ENCODE measurements around the gene ZNF853.

Gene ZNF853

DNA sequence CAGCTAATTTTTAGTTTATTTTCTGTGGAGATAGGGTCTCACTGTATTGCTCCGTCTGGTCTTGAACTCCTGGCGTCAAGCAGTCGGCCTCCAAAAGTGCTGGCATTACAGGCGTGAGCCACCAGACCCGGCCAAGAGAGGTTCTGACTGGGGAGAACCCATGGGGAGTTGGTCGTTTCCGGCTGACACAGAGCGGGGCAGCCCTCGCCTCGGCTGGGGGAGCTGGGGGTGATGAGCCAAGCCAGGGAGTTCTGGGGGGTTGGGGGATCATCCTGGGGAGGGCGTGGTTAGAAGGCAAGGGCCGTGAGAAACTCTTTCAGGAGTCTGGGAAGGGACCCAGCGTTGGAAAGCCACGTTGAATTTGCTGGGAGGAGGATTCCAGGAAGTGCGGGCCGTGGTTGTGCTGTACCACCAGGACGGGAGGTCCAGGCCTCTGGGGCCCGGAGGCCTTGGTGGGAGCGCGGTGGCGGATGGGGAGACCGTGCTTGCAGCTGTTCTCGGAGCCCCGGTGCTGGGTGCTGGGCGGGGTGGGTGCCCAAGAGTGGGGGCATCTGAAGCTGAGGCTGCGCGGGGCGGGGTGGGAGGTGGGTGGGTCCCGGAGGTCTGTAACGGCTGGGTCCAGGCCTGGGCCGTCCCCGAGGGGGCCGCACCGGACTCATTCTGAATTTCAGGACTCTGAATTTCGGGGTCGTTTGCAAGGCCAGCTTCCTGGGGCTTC is 8.4 kb upstream of the ZNF853 start:
- DNase-seq: no peak

DNA sequence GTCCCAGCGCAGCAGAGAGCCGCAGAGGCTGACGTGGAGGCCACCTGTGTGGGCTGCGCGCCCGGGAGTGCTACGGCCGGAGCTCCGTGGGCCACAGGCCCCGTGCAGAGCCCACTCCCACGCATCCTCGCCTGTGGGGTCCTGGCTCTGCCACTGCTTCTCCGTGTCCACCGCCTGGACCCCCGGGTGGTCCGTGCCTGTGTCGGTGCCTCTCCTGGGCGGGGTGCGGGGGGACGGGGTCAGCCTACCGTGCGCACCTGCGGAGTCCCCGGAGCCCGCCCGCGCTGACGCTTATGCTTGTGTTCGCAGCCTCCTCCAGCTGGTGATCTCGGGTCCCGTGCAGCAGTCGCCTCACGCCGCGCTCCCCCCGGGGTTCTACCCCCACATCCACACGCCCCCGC is 7.8 kb upstream of the ZNF853 start:
- no peak for DNase-seq

DNA sequence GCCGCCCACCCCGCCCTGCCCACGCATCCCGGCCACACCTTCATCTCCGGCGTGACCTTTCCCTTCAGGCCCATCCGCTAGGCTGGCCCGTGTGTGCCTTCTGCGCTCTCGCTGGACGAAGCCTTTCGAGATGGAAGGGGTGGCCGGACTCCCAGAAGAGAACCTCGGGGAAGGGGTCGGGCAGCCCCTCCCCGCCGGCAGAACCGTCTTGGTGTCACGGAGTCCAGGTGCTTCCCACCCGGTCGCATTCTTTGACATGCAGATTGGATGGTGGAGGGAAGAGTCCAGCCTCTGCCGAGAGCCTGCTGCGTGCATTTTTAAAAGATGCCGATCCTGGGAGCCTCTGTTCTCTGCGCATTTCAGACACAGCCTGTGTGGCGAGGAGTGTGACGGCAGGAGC is 7.3 kb upstream of the ZNF853 start:
- no peak for DNase-seq

DNA sequence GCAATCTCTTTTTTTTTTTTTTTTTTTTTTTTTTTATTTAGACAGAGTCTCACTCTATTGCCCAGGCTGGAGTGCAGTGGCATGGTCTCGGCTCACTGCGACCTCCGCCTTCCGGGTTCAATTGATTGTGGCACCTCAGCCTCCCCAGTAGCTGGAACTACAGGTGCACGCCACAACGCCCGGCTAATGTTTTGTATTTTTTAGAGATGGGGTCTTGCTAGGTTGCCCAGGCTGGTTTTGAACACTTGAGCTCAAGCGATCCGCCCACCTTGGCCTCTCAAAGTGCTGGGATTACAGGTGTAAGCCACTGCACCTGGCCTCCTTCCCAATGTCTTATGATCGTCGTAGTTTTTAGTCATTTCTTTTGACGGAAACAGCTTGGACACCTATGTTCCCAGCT is 6.6 kb upstream of the ZNF853 start:
- DNase-seq: no peak

DNA sequence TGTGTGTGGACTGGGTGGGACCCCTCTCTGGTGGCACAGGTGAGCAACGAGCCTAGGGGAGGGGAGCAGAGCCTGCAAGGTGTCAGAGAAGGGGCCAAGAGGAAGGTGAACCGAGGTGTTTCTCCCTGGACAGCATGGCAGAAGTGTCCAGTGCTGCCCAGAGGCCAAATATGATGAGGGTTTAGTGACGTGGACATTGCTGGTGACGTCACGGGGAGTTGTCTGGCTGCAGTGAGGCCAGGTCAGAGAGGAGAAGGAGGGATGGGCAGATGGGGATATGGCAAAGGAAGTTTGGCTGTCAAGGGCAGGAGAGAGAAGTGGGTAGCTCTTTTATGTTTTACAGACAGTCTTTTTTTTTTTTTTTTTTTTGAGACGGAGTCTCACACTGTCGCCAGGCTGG is 2.6 kb upstream of the ZNF853 start:
- no peak for DNase-seq

DNA sequence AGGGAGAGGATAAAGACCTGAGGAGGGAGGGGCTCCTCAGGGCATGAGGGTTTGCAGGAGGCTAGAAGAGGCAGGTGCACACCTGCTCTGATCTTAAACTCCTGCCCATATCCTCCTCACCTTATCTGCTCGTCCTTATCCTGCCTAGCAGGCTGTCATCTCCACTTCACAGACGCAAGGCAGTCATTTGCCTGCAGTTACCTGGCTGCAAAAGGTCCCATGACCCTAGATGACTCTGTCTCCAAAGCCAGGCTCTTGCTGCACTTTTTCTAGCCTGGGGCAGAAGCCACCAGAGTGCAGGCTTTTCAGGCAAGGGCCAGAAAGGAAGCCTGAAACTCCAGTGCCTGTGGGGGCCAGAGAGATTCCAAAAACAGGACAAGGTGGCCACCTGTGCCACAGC is 1.7 kb upstream of the ZNF853 start:
- DNase-seq: no peak

DNA sequence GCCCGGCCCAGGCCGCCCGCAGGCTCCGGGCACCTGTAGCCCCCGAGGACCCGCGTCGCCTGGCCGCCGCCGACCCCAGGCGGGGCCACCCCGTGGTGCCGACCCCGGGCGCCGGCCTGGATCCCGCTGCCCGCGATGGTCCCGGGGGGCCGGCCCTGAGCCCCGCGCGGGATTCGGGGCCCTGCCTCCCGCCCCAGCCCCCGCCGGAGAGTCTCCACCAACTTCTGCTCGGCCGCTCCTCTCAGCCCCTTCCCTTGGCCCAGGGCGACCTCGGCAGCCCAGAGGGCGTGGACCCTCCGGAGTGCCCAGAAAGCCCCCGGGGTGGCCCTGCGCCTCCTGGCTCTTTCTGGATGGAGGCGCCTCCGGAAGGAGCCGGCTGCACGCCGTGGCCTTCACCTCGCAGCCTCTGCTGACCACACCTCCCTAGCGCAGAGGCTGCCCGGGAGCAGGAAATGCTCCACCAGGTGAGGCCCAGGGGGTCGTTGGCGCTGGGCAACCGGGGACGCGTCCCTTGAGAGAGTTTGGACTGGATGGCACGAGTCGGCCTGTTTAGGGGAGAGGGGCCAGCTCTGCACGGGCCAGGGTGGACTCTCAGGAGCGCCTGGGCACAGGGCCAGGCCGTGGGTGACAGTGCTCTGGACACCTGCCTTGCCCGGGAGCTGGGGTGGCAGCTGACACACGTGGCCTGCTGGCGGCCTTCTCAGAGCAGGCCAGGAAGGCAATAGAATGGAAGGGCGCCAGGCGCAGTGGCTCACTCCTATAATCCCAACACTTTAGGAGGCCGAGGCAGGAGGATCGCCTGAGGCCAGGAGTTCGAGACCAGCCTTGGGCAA is 529 bp downstream of the ZNF853 start:
- no peak for DNase-seq

DNA sequence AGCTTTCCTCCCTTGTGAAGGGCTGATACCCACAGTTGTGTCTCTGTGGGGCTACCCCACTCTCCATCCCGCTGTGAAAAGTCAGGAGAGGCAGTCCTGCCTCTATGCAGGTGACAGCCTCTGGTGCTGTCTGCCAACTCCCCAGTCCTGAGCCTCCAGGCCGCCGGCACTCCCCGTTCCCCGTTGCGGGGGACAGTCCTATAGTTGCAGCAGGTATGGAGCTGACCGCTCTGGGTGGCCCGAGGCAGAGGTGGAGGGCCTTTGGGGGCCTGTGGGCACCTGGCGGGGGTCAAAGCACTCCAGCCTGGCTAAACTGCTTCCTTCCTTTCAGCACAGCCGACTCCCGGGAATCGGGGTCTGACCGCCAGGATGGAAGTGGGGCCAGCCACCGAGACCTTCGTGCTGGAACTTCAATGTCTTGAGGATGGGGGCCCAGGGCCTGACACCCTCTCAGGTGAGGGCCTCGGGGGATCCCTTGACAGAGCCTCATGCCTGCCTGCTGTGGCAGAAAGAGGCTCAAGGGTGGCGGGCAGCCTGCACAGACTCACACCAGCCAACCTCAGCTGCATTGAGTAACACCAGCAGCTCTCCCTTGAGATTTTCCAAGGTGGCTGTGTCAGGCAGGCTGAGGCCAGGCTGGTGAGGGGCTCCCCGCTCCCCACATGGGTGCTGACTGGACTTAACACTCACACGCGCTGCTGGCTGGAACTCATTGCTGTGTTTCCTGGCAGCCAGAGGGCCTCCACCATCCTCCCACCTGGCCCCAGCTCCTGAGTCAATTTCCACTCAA is 1.6 kb downstream of the ZNF853 start:
- no peak for DNase-seq

DNA sequence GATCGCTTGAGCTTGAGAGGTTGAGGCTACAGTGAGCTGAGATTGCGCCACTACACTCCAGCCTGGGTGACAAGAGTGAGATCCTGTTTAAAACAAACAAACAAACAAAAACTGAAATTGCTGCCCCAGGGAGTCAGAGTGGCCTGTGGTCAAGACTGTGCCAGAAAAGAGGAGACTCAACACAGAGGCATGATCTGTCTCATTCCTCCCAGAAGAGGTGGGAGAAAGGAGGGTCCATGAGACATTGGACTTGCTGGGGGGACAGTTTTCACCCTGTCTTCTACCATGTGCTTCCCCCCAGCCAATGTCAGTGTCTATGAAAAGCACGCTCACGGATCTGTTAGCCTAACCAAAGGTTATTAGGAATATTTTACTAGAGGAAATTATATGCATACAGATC is 3.2 kb downstream of the ZNF853 start:
- no peak for DNase-seq

DNA sequence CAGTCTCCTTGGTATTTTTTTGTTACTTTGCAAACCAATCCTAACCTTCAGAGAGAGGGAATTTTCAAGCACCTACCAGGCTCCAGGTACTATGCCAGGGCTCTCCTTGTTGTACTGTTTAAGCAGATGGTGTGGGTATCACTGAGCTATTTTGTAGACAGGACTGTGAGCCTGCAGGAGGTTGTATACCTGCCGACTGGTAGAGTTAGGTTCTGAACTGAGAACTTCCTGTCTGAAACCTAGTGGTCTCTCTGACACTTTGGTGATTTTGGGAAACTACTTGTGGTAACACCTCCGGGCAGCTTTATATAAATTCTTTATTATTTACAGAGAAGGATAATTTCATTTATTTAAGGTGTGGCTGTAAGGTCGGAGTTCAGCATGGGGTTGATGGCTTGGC is 4.6 kb downstream of the ZNF853 start:
- DNase-seq: no peak

DNA sequence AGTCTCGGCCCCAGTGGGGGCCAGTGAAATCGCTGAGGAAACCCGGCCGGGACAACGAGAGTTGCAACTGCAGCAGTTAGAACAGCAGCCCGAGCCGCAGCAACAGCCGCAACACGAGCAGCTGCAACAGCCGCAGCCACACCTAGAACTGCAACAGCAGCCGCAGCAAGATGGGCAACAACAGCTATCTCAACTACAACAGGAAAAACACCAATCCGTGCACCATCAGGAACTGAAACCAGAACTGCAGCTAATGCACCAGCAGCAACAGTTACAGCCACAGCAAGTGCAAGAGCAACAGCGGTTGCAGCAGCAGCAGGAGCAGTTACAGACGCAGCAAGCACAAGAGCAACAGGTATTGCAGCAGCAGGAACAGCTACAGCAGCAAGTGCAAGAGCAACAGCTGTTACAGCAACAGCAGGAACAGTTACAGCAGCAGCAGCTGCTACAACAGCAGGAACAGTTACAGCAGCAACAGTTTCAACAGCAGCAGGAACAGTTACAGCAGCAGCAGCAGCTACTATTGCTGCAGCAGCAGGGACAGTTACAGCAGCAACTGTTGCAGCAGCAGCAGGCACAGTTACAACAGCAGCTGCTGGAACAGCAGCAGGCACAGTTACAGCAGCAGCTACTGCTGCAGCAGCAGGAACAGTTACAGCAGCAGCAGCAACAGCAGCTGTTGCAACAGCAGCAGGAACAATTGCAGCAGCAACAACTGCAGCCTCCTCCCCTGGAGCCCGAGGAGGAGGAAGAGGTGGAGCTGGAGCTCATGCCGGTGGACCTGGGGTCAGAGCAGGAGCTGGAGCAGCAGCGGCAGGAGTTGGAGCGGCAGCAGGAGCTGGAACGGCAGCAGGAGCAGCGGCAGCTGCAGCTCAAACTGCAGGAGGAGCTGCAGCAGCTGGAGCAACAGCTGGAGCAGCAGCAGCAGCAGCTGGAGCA is 6.1 kb downstream of the ZNF853 start:
- no peak for DNase-seq

DNA sequence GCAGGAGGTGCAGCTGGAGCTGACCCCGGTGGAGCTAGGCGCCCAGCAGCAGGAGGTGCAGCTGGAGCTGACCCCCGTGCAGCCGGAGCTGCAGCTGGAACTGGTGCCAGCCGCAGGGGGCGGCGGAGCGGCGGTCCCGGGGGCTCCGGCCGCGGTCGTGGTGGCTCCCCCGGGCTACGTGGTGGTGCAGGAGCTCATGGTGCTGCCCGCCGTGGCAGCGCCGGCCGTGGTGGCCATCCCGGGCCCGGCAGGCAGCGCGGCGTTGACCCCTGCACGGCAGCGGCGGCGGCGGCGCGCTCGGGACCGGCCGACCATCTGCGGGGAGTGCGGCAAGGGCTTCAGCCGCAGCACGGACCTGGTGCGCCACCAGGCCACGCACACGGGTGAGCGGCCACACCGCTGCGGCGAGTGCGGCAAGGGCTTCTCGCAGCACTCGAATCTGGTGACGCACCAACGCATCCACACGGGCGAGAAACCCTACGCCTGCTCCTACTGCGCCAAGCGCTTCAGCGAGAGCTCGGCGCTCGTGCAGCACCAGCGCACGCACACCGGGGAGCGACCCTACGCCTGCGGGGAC is 6.8 kb downstream of the ZNF853 start:
- no peak for DNase-seq

DNA sequence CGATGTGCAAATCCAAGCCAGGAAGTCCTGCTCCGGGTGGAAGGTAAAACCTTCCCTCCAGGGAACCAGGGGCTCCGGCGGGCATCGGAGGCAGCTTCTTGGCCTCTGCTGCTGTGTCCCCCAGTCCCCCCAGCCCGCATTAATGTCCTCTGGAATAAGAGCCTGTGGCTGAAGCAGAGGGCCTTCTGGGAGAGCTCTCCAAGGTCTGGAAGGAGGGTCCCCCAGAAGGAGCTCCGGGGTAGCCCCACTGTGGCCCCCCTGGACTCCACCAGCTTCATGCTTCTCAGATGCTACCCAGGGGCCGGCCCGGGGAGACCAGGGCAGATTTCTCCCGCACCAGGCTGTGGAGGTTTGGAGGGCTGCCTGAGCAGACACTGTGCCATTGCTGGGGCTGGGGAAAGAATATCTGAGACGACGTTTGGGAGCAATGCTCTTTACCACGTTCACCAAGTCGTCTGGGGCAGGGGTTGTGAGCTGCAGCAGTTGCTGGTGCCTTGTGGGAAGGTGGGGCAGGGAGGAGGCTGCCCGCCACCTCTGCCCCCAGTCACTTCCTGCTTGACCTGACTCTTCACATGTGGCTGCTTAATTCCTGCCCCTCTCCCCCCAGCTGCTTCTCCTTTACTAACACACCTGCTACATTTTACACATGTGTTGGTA is 8.3 kb downstream of the ZNF853 start:
- DNase-seq: peak; percentile 34 to 39

DNA sequence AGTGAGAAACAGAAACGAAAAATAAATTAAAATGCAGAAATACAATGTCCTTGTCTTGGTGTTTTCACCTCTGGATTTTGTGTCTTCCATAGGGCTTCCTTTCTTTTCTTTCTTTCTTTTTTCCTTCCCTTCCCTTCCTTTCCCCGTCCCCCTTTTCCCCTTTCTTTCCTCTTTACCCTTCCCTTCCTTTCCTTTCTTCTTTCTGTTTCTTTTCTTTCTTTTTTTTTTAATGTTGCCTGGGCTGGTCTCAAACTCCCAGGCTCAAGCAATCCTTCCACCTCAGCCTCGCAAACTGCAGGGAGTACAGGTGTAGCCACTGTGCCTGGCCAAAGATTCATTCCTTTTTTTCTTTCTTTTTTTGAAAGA is 8.8 kb downstream of the ZNF853 start:
- no peak for DNase-seq

DNA sequence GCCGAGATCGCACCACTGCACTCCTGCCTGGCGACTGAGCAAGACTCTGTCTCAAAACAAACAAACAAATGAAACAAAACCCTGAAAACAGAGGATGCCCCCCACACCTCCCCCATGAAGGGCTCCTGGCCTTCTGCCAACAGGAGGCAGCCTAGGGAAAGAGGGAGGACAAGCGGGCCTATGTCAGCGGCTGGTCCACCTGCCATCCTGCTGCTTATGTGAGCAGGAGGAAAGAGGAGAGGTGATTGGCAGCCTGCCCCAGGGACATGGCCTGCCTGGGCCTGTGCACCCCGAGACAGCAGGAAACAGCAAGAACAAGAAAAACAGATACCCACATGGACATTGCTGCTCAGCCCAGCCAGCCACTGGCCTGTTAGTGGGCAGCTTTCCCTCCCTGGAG is 12.6 kb downstream of the ZNF853 start:
- no peak for DNase-seq

DNA sequence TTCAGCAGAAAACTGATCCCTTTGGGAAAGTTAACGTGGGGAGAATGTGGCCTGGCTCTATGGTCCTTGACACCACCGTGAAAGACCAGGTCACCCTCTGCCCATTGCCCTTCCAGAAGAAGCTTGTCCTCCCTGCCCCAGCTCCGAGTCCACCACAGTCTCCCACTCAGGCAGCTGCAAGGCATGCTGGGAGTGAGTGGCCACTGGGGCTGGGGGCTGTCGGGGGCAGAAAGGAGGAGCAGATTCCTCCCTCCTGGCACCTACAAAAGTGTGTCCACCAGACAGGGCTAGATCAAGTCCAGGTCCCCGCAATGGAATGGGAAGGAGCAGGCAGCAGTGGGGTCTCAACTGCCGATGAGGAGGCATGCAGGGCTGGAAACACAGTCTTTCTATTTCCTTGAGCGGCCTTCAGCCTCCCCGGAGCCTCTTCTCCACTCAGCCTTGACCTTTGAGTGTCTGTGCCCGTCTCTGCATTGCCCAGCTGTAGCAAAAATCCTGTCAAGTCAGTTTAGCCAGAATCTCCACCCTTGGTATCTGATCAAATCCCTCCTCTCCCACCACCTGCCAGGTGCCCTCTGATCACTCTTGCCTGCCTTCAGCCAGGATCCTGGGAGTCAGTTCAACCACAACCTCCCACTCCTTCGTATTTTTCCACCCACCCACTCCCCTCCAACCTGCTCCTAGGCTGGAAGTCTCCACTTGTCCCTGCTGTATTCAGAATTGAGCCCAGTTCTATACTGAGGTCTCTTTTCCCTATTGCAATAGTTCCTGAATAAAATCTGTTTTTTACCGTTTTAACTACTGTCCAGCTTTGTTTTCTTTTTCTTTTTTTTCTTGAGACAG is 14.8 kb downstream of the ZNF853 start:
- DNase-seq: no peak

DNA sequence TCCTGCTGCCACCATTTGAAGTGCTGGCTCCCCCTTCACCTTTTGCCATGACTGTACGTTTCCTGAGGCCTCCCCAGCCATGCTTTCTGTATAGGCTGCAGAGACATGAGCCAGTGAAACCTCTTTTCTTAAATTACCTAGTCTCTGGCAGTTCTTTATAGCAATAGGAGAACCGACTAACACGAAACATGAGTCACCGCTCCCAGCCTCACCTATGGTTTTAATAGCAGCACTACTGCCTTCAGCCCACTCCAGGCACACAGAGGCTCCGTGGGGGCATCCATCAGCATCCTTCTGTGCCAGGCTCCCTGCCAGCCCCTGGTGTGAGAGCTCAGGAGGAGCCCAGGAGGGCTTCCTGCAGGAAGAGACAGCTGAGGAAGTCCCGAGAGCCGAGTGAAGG is 16.2 kb downstream of the ZNF853 start:
- no peak for DNase-seq

DNA sequence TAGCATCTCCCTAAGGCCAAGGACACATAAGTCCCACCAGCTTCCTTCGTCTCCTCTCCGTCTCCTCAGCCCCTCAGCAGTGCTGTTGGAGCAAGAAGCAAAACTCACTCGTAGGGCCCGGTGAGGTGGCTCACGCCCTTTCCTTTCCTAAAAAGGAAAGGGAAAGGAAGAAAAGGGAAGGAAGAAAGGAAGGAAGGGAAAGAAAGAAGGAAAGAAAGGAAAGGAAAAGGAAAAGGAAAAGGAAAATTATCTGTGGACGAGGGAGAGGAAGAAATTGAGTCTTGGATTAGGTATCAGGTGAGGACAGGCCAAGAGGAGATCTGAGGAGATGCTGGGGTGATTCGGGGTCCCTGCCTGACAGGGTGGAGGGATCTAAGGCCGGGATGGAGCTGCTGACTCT is 18.6 kb downstream of the ZNF853 start:
- no peak for DNase-seq

DNA sequence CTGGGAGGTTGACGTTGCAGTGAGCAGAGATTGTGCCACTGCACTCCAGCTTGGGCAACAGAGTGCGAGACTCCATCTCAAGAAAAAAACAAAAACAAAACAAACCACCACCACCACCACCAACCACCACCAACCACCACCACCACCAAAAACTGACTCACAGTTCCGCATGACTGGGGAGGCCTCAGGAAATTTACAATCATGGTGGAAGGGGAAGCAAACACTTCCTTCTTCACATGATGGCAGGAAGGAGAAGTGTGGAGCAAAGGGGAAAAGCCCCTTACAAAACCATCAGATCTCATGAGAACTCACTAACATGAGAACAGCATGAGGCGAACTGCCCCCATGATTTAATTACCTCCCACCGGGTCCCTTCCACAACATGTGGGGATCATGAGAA is 19.6 kb downstream of the ZNF853 start:
- peak in 1 of 2 donors; percentile 63 for DNase-seq

DNA sequence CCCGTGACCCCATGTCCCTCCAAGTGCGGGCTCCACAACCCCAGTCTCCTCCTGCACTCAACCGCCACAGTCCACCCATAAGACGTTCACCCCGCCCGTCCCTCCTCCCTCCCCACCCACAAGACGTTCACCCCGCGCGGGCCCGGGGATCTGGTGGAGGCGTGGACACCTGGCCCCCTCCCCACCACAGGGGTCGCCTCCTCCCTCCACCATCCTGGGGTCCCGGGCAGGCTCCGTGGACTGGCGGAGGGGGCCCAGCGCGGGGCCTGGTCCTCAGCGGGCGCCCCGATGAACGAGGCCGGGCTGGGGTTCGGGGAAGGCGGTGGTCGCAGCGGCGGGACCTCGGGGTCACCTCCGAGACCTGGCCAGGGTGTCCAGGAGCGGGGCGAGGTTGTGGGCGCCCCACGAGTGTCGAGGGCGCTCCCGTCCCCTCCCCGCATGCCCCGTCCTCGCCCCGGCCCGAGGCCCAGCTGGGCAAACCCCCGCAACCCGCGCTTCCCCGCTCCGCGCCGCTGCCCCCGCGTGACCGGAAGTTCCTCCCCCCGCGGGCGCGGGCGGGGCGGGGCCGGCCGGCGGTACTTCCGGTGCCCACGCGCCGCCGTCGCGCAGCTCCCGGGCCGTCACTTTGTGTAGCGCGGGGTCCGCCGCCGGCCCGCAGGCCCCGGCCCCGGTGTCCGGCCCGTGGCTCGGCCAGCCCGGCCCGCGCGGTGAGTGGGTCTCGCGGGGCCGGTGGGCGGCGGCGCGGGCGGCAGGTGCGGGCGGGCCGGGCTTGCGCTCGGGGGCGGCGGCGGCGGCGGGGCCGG is 21.5 kb downstream of the ZNF853 start, which contains the start of gene ZNF316:
Gene ZNF316 (plus strand): TSS at position 578 of the 803 bp plus-strand sequence. CDS start 5,092 bp downstream, outside the sequence.
- DNase-seq: peak; percentile 50 to 62

All from CD4-positive, alpha-beta T cell treated with Interleukin-4 for 1 hour (primary cell).